Caco-2 (cell line): ENCODE measurements around the gene FHIT. TPM values are rescaled to one million over a fixed set of nuclear protein-coding genes. Genes with fewer than 3 reads are reported as not detected.

Experiments
- BruUV-seq: library from RNA; stranded (reverse); fragments of 400-500 nt; replicated peaks from 2 replicates; lab custom pipeline; 2021; lab: Mats Ljungman, UMichigan
- CTCF ChIA-PET: fragments of 300-600 bp; sonication (Branson Sonifier 250); formaldehyde crosslinking; loops from one replicate; lab custom pipeline; 2022; ENCODE audit warnings: antibody characterized with exemption; lab: Charles Lee
- POLR2A ChIA-PET: fragments of 300-600 bp; sonication (Branson Sonifier 250); formaldehyde crosslinking; loops from one replicate; lab custom pipeline; 2022; ENCODE audit warnings: antibody characterized with exemption; lab: Charles Lee
- DNase-seq, 2 experiments: peaks; one replicate each; pipeline versions ENCODE4 v3.0.0 to v3.0.0-alpha.2; 2020 to 2022
- H3K27me3 ChIP-seq: replicated peaks from 2 replicates; pipeline ENCODE4 v1.6.0; 2011; ENCODE audit warnings: low read length; ENCODE audit not compliant: control insufficient read depth, insufficient read depth
- H3K36me3 ChIP-seq: 2 replicates; pipeline ENCODE4 v1.5.1; 2011; ENCODE audit warnings: low read length; ENCODE audit not compliant: control insufficient read depth, insufficient read depth
- H3K4me1 ChIP-seq: fragments of 250-450 bp; sonication (Bioruptor Pico); 2 replicates; pipeline ENCODE4 v1.5.1; 2020; ENCODE audit warnings: mild to moderate bottlenecking
- H3K4me3 ChIP-seq: 2 replicates; pipeline ENCODE4 v1.5.1; 2011; ENCODE audit warnings: low read depth, mild to moderate bottlenecking, control low read depth, low read length
- H3K9me3 ChIP-seq: fragments of 250-450 bp; sonication (Bioruptor Pico); 2 replicates; pipeline ENCODE4 v1.5.1; 2020; ENCODE audit warnings: mild to moderate bottlenecking, moderate library complexity
- H3K27ac Mint-ChIP-seq: one replicate; pipeline ENCODE4 v1.8.0; 2022; ENCODE audit warnings: mixed read lengths; ENCODE audit not compliant: unreplicated experiment
- H3K27me3 Mint-ChIP-seq: one replicate; pipeline ENCODE4 v1.8.0; 2022; ENCODE audit warnings: mixed read lengths; ENCODE audit not compliant: insufficient read depth, unreplicated experiment
- H3K36me3 Mint-ChIP-seq: one replicate; pipeline ENCODE4 v1.8.0; 2022; ENCODE audit warnings: mild to moderate bottlenecking, mixed read lengths; ENCODE audit not compliant: insufficient read depth, unreplicated experiment
- H3K4me1 Mint-ChIP-seq: one replicate; pipeline ENCODE4 v1.8.0; 2022; ENCODE audit warnings: low read depth, mixed read lengths; ENCODE audit not compliant: unreplicated experiment
- H3K4me3 Mint-ChIP-seq: one replicate; pipeline ENCODE4 v1.8.0; 2022; ENCODE audit warnings: mild to moderate bottlenecking, moderate library complexity, mixed read lengths; ENCODE audit not compliant: unreplicated experiment
- H3K9me3 Mint-ChIP-seq: one replicate; pipeline ENCODE4 v1.8.0; 2022; ENCODE audit warnings: mixed read lengths; ENCODE audit not compliant: unreplicated experiment
- CTCF ChIP-seq, 2 experiments: fragments of 200-600 bp in 1 of 2; IDR thresholded peaks; 1 replicate in 1 of 2; 2 replicates in 1 of 2; pipeline versions ENCODE4 v1.5.1 to v1.8.0; 2011 to 2022; ENCODE audit warnings: antibody characterized with exemption in 1 of 2, control low read depth in 1 of 2, inconsistent platforms in 1 of 2, low read depth in 1 of 2, low read length in 1 of 2, mild to moderate bottlenecking in 1 of 2, moderate library complexity in 1 of 2; ENCODE audit not compliant: insufficient read depth in 1 of 2, severe bottlenecking in 1 of 2, unreplicated experiment in 1 of 2
- intact Hi-C: fragments of 100-400 bp; cut with micrococcal nuclease; formaldehyde crosslinking; loops from one replicate; pipeline ENCODE4 v1.10.0; 2022; ENCODE audit not compliant: unreplicated experiment
- total RNA-seq: library from RNA; stranded (reverse); gene quantifications from 2 replicates; pipeline ENCODE4 v1.2.3, GENCODE V29; 2022

Gene FHIT
- total RNA-seq, 1 experiment from 2014 or later = 8.3 TPM

- POLR2A ChIA-PET = no interaction called here
- BruUV-seq = no TSS peak
- DNase-seq = no peak
- H3K4me1 Mint-ChIP-seq = no peaks in the 10 kb centered on the region
- no peak overlapping the region for H3K27ac Mint-ChIP-seq
- H3K9me3 Mint-ChIP-seq = no peaks in the 10 kb centered on the region
- intact Hi-C loops = no loop called here
- Histone ChIP-seq H3K4me1 (no peaks in the 10 kb centered on the region), H3K27me3 (no peaks in the 10 kb centered on the region), H3K4me3 (no peak overlapping the region), H3K36me3 (no peaks in the 10 kb centered on the region), H3K9me3 (no peaks in the 10 kb centered on the region)
- no peaks in the 10 kb centered on the region for H3K36me3 Mint-ChIP-seq
- no peak overlapping the region for H3K4me3 Mint-ChIP-seq
- H3K27me3 Mint-ChIP-seq = no peaks in the 10 kb centered on the region
- CTCF ChIA-PET = no interaction called here
- no peak for TF ChIP-seq CTCF (IDR thresholded peaks at IDR 0.05; ENCODE audit: insufficient read depth in 1 of 2, low read depth in 1 of 2, low read length in 1 of 2, severe bottlenecking in 1 of 2, unreplicated experiment in 1 of 2)
Measured at GRCh38 chr3:59784164-59784563, 1467.1 kb downstream of the FHIT start.

GRCh38 chr3:59783468-59783988 is 1467.7 kb downstream of the FHIT start:
- DNase-seq = no peak
- no peaks in the 10 kb centered on the region for H3K9me3 Mint-ChIP-seq
- H3K36me3 ChIP-seq = no peaks in the 10 kb centered on the region
- BruUV-seq = no TSS peak
- H3K27me3 Mint-ChIP-seq = no peaks in the 10 kb centered on the region
- no peak for TF ChIP-seq CTCF (IDR thresholded peaks at IDR 0.05; ENCODE audit: insufficient read depth in 1 of 2, low read depth in 1 of 2, low read length in 1 of 2, severe bottlenecking in 1 of 2, unreplicated experiment in 1 of 2)
- intact Hi-C loops = no loop called here
- no peak overlapping the region for H3K4me3 ChIP-seq
- no peak overlapping the region for H3K27ac Mint-ChIP-seq
- no peaks in the 10 kb centered on the region for H3K9me3 ChIP-seq
- no peak overlapping the region for H3K4me3 Mint-ChIP-seq
- ChIA-PET POLR2A (no interaction called here), CTCF (no interaction called here)
- H3K36me3 Mint-ChIP-seq = no peaks in the 10 kb centered on the region
- H3K27me3 ChIP-seq = no peaks in the 10 kb centered on the region
- H3K4me1 ChIP-seq = no peaks in the 10 kb centered on the region
- H3K4me1 Mint-ChIP-seq = no peaks in the 10 kb centered on the region

GRCh38 chr3:59782664-59783063 is 1468.6 kb downstream of the FHIT start:
- H3K27ac Mint-ChIP-seq = no peak overlapping the region
- H3K4me3 ChIP-seq = no peak overlapping the region
- CTCF ChIA-PET = no interaction called here
- no peaks in the 10 kb centered on the region for H3K4me1 ChIP-seq
- BruUV-seq = no TSS peak
- H3K4me3 Mint-ChIP-seq = no peak overlapping the region
- DNase-seq = no peak
- no peaks in the 10 kb centered on the region for H3K9me3 ChIP-seq
- no peaks in the 10 kb centered on the region for H3K4me1 Mint-ChIP-seq
- H3K36me3 Mint-ChIP-seq = no peaks in the 10 kb centered on the region
- POLR2A ChIA-PET = no interaction called here
- no peaks in the 10 kb centered on the region for H3K9me3 Mint-ChIP-seq
- no peak for TF ChIP-seq CTCF (IDR thresholded peaks at IDR 0.05; ENCODE audit: insufficient read depth in 1 of 2, low read depth in 1 of 2, low read length in 1 of 2, severe bottlenecking in 1 of 2, unreplicated experiment in 1 of 2)
- intact Hi-C loops = no loop called here
- H3K27me3 ChIP-seq = no peaks in the 10 kb centered on the region
- no peaks in the 10 kb centered on the region for H3K27me3 Mint-ChIP-seq
- H3K36me3 ChIP-seq = no peaks in the 10 kb centered on the region
